ENCODE data around the gene ACTC1.

- TF ChIP-seq CTCF (IDR thresholded peaks at IDR 0.05 in 2 of 3, conservative IDR thresholded peaks at IDR 0.05 in 1 of 3; ENCODE audit: control insufficient read depth in 2 of 3, extremely low read depth in 1 of 3, insufficient read depth in 1 of 3, low read depth in 3 of 3, low read length in 3 of 3) (no peak), POLR2AphosphoS5 (IDR thresholded peaks at IDR 0.05; ENCODE audit: low read length) (no peak), EZH2 (IDR thresholded peaks at IDR 0.05; ENCODE audit: borderline replicate concordance, control insufficient read depth, low read depth, low read length) (no peak), CHD4 (IDR thresholded peaks at IDR 0.05) (no peak), MAX (IDR thresholded peaks at IDR 0.05; ENCODE audit: low read depth, low read length) (no peak), SP1 (IDR thresholded peaks at IDR 0.05; ENCODE audit: low read depth, low read length) (no peak)
These were observed 22.3 kb downstream of the ACTC1 start for GRCh38 chr15:34773013-34773412.

Measured in GM12878 (cell line).